ENCODE measurements around the gene IFIT2.

GRCh38 chr10:89345367-89346000 is 43.6 kb downstream of the IFIT2 start:
- no peak for TF ChIP-seq CTCF (conservative IDR thresholded peaks at IDR 0.05; ENCODE audit: low read length)
- no peak for TF ChIP-seq EZH2phosphoT487 (IDR thresholded peaks at IDR 0.05; ENCODE audit: borderline replicate concordance, low read depth, low read length)

All from OCI-LY7 (cell line).